DMS 273 treated with DMSO at 0.1 percent for 48 hours (cell line): ENCODE results near the gene QARS1.

Experiments
- DNase-seq: peaks from one replicate; lab custom pipeline; 2025; lab: John Stamatoyannopoulos, UW

Gene QARS1

DNA sequence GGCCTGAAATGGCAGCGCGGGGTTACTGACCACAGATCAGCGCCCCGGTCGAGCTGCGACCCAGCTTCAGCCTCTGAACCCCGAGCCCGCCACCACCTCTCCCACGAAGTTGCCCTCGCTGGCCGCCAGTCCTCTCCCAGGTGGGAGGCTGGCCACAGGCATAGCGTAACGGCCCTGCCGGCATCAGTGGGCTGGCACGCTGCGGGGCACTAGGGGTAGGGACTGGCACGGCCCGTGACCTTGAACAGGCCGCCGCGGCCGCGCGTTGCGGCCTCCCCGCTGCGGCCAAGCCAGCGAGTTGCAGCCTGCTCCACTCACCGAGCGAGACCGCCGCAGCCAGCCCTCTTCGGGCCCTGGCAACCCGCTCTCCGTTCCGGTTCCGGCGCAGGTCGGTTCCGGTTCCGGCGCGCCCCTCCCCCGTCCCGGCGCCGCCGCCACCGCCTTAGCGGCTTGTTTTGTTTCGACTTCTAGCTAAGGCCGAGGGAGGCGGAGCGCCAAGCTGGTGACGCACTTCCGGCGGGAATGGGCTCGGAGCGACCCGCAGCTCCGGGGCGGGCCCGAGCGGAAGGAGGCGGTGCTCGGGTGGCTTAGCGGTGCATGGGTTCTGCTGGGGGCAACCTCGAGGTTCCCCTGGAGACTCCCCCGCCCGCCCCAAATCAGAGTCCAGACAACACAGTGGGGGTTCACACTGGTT lies 16.0 kb upstream of the QARS1 start, which contains the start of gene USP19:
USP19 (minus strand) TSS at position 386 of the 694 bp plus-strand sequence. CDS start 1,678 bp downstream, outside the sequence.
- peak; percentile 64 for DNase-seq

DNA sequence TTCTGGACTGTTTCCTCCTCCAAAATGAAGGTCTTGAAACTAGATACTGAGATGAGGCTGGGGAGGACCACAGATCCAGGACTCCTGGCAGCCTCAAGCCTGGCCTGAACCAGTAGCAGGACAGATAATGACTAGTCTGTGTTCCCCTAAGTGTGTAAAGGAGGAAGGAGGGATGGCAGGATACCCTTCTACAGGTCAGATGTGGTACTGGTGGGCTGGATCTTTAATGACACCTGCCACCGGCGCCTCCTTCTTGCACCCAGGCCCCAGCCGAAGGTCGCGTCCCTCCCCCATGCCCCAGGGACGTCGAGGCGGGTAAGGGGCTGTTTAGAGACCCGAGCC lies 15.5 kb upstream of the QARS1 start:
- DNase-seq: no peak

DNA sequence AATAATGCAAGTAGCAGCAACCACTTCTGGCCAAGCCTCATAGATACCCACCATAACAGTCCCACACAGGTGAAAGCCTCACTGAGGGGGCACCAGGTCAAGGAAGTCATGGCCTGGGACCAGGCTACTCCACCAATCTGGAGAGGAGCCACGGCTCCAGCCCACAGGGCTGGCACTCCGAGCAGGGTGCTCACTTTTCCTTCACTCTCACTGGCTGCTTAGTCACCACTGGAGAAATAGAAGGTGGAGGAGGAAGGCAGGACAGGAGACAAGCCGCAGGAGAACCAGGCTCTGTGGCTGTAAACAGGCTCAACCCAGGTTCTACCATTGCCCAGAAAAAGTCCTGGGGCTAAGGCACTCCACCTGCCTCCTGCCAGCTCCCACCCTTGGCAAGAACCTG lies 14.9 kb upstream of the QARS1 start:
- DNase-seq: no peak

DNA sequence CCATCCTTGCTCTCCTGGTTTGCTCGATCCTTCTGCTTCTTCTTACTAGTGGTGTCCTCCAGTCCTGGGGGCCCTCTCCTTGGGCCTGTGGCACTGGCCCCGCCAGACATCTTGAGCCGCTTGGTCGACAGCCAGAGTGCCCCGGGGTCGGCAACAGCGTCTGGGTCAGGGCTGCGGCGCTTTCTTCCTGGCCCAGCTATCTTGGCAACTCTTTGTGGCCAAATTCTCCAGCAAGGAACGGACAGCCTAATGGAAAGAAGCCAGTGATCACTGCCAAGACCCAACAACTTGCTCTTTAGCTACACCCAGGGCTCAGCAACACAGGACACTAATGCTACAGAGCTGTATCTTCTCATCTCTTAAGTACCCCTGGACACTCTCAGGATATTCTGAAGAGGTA lies 14.5 kb upstream of the QARS1 start:
- no peak for DNase-seq

DNA sequence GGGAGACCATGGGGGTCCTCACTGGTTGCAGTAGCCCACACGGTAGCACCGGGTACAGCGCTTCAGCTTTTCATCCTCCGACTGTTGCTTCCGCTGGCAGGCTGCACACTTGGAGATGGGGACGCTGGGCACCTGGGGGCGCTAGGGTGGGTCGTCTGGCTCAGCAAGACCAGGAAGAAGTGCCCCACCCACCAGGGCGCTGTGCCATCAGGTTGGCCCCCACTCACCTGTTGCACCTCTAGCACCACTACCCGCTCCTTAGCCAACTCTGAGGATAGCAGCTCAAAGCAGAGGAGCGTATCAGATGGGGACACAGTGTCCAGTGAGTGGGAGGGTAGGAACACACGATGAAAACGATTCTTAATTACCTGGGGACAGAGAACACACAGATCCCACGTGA lies 7.7 kb upstream of the QARS1 start:
- DNase-seq: no peak

DNA sequence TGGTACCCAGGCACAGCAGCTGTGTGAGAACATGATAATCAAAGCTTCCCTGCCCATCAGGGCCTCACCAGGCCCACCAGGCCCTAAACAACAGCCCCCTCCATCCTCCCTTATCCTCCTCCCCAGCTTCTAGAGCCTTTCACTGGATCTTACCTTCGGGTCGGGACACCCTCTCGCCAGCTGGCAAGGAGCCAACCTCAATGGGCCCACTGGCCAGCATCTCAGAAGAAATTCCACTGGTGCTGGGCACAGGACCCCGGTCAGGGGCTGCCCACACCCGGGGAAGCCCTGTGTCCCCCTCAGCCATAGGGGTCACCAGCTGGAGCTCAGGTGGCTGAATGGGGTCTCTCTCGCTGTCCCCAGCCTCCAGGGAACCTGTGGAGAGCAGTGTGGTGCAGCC lies 6.8 kb upstream of the QARS1 start:
- no peak for DNase-seq

DNA sequence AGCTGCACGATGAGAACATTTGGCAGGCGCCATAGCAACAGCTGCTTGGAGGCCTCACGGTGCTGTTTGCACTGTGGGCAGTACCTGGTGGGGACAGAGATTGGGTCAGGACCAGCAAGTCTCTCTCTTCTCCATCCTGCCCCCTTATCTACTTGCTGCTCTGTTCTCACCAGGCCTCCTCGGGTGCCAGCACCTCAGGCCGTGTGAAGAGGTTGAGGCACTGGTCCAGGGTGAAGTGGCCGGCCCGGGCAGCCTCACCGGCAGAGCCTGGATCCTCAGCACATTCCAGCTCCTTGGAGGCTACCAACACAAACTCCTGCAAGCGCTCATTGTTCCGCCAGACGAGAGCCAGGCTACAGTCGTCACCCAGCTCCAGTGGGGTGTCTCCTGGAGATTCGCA lies 6.2 kb upstream of the QARS1 start:
- no peak for DNase-seq

DNA sequence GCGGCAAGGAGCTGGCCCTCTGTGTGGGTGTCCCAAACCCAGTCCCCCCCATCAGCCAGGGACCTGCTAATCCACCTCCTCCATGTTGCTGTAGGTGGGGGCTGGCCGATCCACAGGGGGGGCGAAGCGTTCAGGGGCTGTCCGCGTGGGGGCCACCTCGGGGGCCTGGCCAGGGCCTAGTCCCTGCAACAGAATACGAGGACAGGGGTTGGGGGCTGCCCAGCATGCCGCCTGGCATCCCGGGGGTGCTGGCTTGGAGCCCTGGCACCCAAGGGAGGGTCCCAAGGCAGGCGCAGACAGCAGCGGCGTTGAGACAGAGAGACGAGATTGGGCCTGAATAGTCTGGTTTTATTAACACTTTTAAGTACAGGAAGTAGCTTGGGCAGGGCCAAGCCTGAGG lies 3.8 kb upstream of the QARS1 start:
- no peak for DNase-seq

DNA sequence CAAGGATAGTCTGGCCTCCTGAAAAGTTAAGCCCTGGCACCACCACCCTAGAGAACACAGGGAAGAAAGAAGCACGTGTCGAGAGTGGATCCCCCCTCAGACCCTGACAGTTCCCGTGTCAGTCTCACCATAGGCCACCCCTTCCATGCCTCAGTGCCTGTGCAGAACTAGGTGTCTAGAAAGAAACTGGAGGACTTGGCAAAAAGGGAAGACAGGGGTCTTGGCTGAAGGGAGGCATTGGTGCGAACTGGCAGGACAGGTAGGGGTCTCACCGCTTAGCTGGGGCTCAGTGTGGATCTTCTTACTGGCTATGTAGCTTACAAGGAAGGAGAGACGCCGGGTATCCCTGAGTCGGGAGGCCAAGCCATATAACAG lies 518 bp downstream of the QARS1 start:
- DNase-seq: no peak

DNA sequence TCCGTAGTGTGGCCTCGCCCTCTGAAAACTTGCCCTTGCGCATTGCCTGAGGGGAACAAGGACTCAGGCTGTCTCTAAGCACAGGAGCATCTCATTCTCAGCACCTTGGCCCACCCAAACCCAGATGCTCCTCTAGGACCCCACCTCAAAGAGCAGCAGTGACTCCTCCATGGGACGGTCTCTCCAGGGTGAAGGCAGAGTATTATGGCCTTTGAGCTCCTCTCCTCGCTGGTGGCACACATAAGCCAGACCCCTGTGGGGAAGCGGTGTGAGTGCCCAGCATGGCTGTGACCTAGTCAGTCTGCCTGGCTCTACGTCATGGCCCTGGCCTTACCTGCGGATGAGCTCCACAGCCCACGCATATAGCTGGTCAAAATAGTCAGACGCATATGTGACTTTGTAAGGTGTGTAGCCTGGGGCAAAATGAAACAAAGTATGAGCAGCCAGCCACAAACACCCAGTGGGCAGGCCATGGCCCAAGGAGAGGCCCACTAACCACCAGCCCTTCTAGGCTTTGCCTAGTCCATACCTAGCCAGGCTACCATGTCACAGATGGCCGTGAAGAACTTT lies 4.4 kb downstream of the QARS1 start:
- DNase-seq: no peak

DNA sequence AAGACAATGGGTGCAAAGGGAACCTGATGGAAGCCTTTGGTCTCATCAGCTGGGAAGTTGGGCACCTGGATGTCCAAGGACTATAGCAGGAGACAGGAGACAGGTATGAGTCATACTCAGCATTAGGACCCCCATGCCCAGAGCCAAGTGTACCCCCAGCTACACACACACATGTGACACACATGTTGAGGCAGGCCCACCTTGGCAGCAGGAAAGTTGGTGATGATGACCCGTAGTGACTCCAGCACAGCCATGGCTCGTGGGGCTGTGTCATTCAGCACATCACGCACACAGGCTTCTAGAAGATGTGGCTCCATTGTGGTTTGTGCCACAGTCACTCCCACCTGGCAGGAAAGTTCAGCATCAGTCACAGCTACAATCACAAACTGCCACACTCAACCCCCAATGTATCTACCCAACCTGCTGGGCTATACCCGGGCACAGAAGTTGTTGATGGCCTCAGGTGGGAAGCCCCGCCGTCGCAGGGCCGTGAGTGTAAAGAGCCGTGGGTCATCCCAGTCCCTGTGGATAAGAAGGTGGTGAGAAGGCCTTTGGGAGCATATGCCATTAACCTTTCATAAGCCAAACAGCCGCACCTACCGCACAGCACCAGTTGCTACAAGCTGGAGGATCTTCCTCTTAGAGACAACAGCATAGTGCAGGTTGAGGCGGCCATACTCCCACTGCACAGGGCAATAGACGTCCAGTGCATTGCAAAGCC lies 5.5 kb downstream of the QARS1 start:
- DNase-seq: no peak

DNA sequence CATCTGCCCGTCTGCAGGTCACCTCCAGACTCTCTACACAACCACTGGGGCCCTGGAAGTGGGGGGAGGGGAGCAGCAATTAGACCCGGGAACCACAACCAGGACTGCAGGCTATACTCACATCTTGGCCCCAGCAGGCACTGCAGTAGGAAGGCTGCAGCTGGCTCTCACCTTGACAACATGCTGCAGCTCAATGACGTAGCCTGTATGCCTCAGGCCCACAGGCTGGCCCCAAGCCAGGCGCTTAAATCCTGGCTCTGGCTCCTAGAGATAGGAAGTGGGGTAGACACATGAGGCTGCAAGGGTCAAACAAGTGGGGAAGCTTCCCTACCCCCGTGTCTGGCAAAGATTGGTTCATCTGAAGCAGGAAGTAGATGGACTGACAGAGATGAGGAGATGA lies 6.1 kb downstream of the QARS1 start:
- no peak for DNase-seq

DNA sequence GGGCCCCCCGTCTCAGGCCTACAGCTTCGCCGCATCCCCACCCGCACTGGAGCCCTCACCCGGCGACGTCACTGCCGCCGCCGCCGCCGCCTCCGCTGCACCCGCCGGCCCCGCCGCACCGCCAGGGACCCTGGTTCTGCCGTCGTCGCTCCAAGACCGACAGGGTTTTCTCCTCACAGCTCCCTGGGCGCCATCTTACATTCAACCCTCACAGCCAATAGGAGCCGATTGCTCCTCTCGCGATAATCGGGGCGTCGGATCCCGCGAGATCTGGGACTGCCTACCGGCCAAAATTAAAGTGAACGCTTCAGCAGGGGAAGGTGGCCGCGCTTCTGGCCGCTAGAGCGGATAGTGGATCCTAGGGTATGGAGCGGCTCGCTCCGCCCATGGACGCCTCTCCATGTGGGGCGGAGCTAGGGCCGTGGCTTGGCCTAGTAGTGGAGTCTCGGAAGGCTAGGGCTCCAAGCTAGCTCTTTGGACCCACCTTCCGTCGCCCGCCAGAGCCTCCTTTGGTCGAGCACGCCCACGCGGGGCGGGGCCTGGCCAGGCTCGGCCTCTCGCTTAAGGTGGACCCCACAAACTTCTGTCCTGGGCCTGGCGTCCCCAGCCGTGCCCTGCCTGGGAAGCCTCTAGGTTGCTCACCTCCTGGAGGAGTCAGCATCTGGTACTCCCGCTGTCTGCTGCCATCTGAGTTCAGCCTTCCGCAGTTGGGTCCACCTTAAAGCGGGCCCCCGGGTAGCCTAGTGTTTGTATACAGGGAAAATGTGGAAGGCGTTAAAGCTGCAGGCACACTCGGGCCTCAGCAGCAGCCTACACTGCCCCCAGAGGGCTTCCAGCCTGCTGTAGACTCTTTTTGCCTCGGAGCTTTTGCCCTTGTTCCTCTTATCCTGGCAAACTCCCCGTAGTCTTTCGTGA lies 10.4 kb downstream of the QARS1 start, which contains the start of gene QRICH1:
QRICH1 (minus strand) TSS at position 219 of the 915 bp plus-strand sequence. CDS start 17,054 bp downstream, outside the sequence.
- peak; percentile 96 for DNase-seq

DNA sequence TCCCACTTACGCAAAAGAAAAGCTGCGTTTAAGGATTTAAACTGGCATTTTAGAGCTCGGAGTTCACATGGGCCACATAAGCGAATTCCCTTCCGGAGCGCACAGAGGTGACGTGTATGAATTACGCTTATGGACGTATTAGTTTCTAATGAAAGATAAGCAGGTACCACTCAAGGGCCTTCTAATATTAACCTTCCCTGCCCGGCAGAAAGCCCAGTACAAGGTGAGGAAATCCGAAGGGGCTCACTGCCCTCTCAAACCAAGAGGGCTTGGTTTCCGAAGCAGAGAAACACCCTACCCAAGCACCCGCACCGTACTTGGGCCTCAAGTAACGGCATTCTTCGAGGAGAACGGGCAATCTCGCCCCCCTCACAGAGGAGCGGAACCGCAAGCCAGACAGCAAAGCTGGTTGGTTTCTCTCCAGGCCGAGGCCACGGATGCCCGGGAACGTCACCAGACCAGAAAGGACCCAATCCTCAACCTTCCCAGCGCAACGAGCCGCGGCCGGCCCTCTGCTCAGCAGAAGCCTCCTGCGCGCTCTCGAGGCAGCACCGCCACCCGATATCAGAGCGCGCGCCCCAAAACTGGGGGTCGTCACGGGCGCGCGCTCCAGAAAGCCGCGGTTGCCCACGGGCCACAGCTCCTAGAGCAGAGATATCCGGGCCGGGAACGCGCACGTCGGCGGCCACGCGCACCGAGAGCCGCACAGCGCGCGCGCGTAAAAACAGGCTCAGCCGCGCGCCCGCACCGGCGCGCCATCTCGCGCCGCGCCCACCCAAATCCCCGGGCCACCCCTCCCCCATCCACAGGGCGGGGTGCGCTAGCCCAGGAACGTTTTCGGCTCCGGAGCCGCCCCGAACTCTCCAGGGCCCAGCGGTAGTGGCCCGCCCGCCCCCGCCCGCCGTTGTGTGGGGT lies 11.4 kb downstream of the QARS1 start:
- peak; percentile 18 for DNase-seq

DNA sequence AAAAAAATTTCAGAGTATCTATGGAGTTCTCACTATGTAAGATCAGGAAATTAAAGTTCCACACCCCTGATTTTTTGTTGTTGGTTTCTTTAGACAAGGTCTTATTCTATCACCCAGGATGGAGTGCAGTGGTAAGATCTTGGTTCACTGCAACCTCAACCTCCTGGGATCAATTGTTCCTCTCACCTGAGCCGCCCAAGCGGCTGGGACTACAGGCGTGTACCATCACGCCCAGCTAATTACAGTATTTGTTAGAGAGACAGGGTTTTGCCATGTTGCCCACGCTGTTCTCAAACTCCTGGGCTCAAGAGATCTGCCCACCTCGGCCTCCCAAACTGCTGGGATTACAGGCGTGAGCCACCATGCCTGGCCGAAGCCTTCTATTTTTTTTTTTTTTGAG lies 23.1 kb downstream of the QARS1 start:
- DNase-seq: no peak

DNA sequence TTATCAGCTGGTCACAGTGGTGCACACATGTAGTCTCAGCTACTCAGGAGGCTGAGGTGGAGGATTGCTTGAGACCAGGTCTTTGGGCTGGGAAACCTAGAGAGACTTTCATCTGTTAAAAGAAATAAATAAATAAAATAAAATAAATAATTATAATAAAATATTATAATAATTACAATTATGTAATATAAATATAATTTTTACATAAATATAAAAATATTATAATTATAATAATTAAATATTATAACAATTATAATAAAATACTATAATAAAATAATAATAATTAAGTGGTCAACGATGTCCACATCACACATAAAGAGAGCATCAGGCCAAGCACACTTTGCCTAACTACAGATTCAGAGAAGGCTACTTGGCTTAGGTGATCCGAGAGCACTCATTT lies 25.3 kb downstream of the QARS1 start:
- no peak for DNase-seq

DNA sequence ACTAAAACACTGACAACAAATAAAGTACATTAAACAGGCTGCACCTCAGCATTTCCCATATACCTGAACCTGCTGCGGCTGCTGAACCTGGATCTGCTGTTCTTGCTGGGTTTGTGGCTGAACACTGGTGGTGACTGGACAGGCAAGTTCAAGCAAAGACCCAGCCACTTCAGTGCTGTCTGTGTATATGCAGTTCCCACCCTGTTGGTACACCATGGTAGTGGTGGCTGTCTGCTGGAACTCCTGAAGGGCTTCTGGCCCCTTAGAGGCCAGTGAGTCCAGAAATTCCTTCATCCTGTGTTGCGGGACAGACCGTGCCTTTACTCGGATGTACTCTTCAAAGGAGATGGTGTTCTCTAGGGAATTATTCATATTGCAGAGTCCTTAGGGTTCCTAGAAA lies 27.9 kb downstream of the QARS1 start:
- no peak for DNase-seq

DNA sequence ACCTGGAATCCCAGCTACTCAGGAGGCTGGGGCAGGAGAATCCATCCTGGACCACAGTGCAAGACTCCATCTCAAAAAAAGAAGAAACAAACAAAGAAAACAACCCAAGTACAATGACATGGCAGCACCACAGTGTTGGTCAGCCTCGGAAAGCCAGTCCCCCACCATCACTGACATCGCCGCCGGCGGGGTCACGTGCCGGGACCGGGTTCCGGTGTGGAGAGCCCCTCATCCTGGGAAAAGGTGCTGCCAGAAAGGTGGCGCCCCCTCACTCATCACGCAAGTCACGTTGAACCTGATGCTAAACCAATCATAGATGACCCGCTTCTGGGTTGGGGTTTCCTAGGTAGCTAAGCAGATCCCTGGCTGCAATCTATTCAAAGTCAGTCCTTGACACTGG lies 28.4 kb downstream of the QARS1 start:
- no peak for DNase-seq

DNA sequence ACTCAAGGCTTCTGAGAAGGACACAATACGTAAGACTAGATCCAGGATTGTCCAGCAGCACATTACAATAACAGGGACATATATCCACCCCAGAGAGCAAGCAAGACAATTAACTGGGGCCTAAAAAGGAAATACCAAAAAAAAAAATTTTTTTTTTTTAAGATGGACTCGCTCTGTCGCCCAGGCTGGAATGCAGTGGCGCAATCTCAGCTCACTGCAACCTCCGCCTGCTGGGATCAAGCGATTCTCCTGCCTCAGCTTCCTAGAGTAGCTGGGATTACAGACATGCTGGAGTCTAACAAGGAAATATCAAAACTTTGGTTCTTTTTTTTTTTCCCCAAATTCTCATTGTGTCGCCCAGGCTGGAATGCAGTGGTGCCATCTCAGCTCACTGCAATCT lies 46.5 kb downstream of the QARS1 start:
- DNase-seq: no peak

DNA sequence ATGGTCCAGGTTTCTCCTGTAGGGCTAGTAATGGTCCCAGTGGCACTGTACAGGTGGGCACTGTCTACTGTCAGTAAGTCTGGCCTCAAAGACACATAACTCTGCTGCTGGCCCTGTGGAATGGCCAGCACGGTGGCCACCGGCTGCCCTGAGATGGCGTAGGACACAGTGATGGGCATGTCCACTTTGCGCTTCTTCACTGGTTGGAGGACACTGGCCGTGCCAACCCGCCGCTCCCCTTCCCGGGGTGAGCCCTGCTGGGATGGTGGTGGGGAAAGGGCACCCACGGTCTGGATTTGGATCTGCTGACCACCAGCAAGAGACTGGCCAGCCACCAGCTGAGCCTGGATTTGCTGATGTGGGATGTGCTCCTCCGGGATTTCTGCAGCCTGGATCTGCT lies 47.3 kb downstream of the QARS1 start:
- no peak for DNase-seq

DNA sequence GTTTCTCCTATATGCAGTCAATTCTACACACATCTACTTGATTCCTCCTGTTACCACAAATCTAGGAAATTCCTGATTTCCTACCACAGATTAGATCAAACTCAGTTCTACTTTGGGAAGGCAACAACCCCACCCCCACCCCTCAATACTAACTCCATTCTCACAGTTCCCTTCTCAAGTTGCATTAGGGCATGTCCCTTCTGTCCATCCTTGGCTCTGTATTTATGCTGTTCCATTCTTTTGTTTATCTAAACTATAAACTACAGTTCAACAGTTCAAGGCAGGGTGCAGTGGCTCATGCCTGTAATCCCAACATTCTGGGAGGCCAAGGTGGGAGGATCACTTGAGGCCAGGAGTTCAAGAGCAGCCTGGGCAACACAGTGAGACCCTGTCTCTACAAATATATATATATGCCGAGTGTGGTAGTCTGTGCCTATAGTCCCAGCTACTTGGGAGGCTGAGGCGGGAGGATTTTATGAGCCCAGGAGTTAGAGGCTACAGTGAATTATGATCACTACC lies 50.2 kb downstream of the QARS1 start:
- DNase-seq: no peak
